ENCODE results near the gene DUS2.
"Not testable (repeated sequence)": the region's sequence is repeated elsewhere in the genome, so short reads cannot be mapped to it uniquely, and the experiment has no call there.

DNA sequence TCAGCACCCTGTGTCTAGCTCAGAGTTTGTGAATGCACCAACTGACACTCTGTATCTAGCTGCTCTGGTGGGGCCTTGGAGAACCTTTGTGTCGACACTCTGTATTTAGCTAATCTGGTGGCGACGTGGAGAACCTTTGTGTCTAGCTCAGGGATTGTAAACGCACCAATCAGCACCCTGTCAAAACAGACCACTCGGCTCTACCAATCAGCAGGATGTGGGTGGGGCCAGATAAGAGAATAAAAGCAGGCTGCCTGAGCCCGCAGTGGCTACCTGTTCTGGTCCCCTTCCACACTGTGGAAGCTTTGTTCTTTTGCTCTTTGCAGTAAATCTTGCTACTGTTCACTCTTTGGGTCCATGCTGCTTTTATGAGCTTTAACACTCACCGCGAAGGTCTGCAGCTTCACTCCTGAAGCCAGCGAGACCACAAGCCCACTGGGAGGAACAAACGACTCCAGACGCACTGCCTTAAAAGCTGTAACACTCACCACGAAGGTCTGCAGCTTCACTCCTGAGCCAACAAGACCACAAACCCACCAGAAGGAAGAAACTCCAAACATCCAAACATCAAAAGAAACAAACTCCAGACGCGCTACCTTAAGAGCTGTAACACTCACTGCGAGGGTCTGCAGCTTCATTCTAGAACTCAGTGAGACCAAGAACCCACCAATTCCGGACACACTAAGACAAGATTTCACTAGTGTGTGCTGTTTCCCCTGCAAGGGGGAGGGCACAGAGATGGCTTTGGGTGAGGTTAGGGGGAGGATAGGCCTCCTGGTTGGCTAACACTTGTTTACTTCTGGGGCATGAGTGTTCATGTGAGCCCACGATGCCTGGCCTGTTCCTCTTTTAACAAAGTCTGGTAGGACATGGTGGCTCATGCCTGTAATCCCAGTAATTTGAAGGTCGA, 24.1 kb upstream of the DUS2 start, which contains the start of gene DPEP2:
- TF ChIP-seq, protein P1, sequence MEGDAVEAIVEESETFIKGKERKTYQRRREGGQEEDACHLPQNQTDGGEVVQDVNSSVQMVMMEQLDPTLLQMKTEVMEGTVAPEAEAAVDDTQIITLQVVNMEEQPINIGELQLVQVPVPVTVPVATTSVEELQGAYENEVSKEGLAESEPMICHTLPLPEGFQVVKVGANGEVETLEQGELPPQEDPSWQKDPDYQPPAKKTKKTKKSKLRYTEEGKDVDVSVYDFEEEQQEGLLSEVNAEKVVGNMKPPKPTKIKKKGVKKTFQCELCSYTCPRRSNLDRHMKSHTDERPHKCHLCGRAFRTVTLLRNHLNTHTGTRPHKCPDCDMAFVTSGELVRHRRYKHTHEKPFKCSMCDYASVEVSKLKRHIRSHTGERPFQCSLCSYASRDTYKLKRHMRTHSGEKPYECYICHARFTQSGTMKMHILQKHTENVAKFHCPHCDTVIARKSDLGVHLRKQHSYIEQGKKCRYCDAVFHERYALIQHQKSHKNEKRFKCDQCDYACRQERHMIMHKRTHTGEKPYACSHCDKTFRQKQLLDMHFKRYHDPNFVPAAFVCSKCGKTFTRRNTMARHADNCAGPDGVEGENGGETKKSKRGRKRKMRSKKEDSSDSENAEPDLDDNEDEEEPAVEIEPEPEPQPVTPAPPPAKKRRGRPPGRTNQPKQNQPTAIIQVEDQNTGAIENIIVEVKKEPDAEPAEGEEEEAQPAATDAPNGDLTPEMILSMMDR (IDR thresholded peaks at IDR 0.05), result not testable (repeated sequence)
- peak in 2 of 3 donors; percentile 22 to 55 for TF ChIP-seq POLR2AphosphoS5 (IDR thresholded peaks at IDR 0.05)
